ENCODE measurements around the gene PTPRD. TPM values are rescaled to one million over a fixed set of nuclear protein-coding genes. Genes with fewer than 3 reads are reported as not detected.

Gene PTPRD
- total and polyA plus RNA-seq, 2 of the 4 experiments (the other 2 are of a cell fraction): 0.07 to 0.18 TPM

GRCh38 chr9:8733131-8733954 is 1879.5 kb downstream of the PTPRD start:
- ATAC-seq (ENCODE audit: low read depth) (no peak), DNase-seq (no peak)
- H2AK5ac ChIP-seq (ENCODE audit: low read depth, low read length): no peak overlapping the region
- in situ Hi-C loops (cut with MboI; ENCODE audit: low sequenced_read_pairs) (no loop called here), intact Hi-C loops (cut with micrococcal nuclease) (no loop called here), dilution Hi-C loops (cut with HindIII; ENCODE audit: low sequenced_read_pairs, unreplicated experiment) (no loop called here)
- H3K79me1 ChIP-seq (ENCODE audit: low read depth in 1 of 2, low read length in 2 of 2): no peaks in the 10 kb centered on the region
- no peaks in the 10 kb centered on the region for H3K27me3 ChIP-seq (ENCODE audit: control insufficient read depth, insufficient read depth, low read length)
- H2BK15ac ChIP-seq (ENCODE audit: low read depth, low read length): no peak overlapping the region
- no peak overlapping the region for H2BK120ac ChIP-seq (ENCODE audit: low read depth, low read length)
- H4K91ac ChIP-seq (ENCODE audit: insufficient read depth, low read depth, low read length): no peak overlapping the region
- H2BK20ac ChIP-seq (ENCODE audit: low read depth, low read length): no peak overlapping the region
- no peak overlapping the region for H2AK9ac ChIP-seq (replicated peaks; ENCODE audit: low read depth, low read length, poor library complexity)
- no peak overlapping the region for H3K4ac ChIP-seq (ENCODE audit: low read depth, low read length)
- no peaks in the 10 kb centered on the region for H4K20me1 ChIP-seq (ENCODE audit: insufficient read depth, low read length)
- POLR2A ChIA-PET (ENCODE audit: unreplicated experiment): no interaction called here
- H4K8ac ChIP-seq (ENCODE audit: low read depth in 2 of 2, low read length in 2 of 2): no peak overlapping the region
- no peak overlapping the region for H2BK5ac ChIP-seq (ENCODE audit: low read depth, low read length, poor library complexity, severe bottlenecking)
- no peak overlapping the region for H2AFZ ChIP-seq (replicated peaks; ENCODE audit: low read length, poor library complexity)
- H3K4me1 ChIP-seq (ENCODE audit: control insufficient read depth, insufficient read depth, low read length): no peaks in the 10 kb centered on the region
- H3K9me3 ChIP-seq (ENCODE audit: control insufficient read depth, insufficient read depth, low read length): peaks cover 3% of the 10 kb centered on the region
- H3K4me3 ChIP-seq (ENCODE audit: insufficient read depth, low read depth, low read length): no peak overlapping the region
- BruUV-seq (replicated peaks): no TSS peak
- no peak overlapping the region for H3K27ac ChIP-seq (ENCODE audit: insufficient read depth, low read length)
- no peak overlapping the region for H4K5ac ChIP-seq (ENCODE audit: low read depth, low read length)
- 15% methylated on average over 3 of the region's 17 CpGs; no CpG with 5 or more reads in 1 of the 2 experiments for WGBS, 2 experiments (ENCODE audit: extremely low coverage in 2 of 2, insufficient read length in 1 of 2)
- H3K9ac ChIP-seq (ENCODE audit: low read depth, low read length): no peak overlapping the region
- H3K56ac ChIP-seq (ENCODE audit: extremely low read depth, insufficient read depth, low read length): no peak overlapping the region
- no peaks in the 10 kb centered on the region for H3K36me3 ChIP-seq (ENCODE audit: control insufficient read depth, insufficient read depth, low read length)
- H3K9me1 ChIP-seq (ENCODE audit: insufficient read depth, low read length): no peaks in the 10 kb centered on the region
- no peak overlapping the region for H3K23ac ChIP-seq (ENCODE audit: low read depth, low read length)
- H3K14ac ChIP-seq (replicated peaks; ENCODE audit: low read depth, low read length): no peak overlapping the region
- peak overlapping the region; percentile 50; the same call in 1 of the 2 replicates for H3K4me2 ChIP-seq (ENCODE audit: low read depth, low read length)
- CTCF ChIA-PET: no interaction called here
- no peak overlapping the region for H3K18ac ChIP-seq (ENCODE audit: low read depth, low read length)
- TF ChIP-seq, protein P1, sequence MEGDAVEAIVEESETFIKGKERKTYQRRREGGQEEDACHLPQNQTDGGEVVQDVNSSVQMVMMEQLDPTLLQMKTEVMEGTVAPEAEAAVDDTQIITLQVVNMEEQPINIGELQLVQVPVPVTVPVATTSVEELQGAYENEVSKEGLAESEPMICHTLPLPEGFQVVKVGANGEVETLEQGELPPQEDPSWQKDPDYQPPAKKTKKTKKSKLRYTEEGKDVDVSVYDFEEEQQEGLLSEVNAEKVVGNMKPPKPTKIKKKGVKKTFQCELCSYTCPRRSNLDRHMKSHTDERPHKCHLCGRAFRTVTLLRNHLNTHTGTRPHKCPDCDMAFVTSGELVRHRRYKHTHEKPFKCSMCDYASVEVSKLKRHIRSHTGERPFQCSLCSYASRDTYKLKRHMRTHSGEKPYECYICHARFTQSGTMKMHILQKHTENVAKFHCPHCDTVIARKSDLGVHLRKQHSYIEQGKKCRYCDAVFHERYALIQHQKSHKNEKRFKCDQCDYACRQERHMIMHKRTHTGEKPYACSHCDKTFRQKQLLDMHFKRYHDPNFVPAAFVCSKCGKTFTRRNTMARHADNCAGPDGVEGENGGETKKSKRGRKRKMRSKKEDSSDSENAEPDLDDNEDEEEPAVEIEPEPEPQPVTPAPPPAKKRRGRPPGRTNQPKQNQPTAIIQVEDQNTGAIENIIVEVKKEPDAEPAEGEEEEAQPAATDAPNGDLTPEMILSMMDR (conservative IDR thresholded peaks at IDR 0.05; ENCODE audit: low read depth, low read length): no peak
- TF ChIP-seq FOS (IDR thresholded peaks at IDR 0.05; ENCODE audit: low read depth, low read length): no peak
- TF ChIP-seq CHD1 (IDR thresholded peaks at IDR 0.05; ENCODE audit: low read depth, low read length): no peak
- TF ChIP-seq NFE2L2 (IDR thresholded peaks at IDR 0.05; ENCODE audit: low read depth, low read length): no peak
- TF ChIP-seq POLR2A (IDR thresholded peaks at IDR 0.05; ENCODE audit: low read depth, low read length): no peak
- no peak for TF ChIP-seq MAFK (IDR thresholded peaks at IDR 0.05; ENCODE audit: low read depth, low read length)
- no peak for TF ChIP-seq SMC3 (IDR thresholded peaks at IDR 0.05; ENCODE audit: low read depth, low read length)
- TF ChIP-seq RFX5 (IDR thresholded peaks at IDR 0.05; ENCODE audit: low read depth, low read length): no peak
- no peak for TF ChIP-seq RCOR1 (IDR thresholded peaks at IDR 0.05; ENCODE audit: insufficient replicate concordance, low read length)
- no peak for TF ChIP-seq MAZ (IDR thresholded peaks at IDR 0.05; ENCODE audit: borderline replicate concordance, low read depth, low read length)
